LNCAP (cell line): ENCODE results near the gene CSF2.

Source experiments
- TF ChIP-seq, protein P1 (sequence below): fragments of 450-650 bp; IDR thresholded peaks from 2 replicates; pipeline ENCODE4 v1.5.1; 2017; ENCODE audit warnings: mild to moderate bottlenecking

Gene CSF2

DNA sequence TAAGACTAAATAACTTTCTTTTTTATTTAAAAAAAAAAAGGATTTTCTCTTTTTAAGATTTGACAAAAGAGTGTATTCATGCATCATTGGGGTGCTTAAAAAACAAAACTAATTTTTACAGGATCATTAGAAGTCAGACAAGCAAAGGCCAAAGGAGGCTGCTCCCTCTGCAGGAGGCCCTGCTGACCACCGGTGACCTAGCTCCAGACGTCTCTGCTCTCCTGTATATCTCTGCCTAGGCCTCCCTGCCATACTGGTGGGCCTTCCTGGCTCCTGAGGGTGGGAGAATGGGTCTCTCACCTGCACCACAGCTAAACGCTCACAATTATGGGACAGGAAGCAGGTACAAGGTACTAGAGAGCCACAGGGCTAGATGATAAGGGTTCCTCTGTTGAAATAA lies 36.6 kb downstream of the CSF2 start:
- TF ChIP-seq, protein P1, sequence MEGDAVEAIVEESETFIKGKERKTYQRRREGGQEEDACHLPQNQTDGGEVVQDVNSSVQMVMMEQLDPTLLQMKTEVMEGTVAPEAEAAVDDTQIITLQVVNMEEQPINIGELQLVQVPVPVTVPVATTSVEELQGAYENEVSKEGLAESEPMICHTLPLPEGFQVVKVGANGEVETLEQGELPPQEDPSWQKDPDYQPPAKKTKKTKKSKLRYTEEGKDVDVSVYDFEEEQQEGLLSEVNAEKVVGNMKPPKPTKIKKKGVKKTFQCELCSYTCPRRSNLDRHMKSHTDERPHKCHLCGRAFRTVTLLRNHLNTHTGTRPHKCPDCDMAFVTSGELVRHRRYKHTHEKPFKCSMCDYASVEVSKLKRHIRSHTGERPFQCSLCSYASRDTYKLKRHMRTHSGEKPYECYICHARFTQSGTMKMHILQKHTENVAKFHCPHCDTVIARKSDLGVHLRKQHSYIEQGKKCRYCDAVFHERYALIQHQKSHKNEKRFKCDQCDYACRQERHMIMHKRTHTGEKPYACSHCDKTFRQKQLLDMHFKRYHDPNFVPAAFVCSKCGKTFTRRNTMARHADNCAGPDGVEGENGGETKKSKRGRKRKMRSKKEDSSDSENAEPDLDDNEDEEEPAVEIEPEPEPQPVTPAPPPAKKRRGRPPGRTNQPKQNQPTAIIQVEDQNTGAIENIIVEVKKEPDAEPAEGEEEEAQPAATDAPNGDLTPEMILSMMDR = no peak

DNA sequence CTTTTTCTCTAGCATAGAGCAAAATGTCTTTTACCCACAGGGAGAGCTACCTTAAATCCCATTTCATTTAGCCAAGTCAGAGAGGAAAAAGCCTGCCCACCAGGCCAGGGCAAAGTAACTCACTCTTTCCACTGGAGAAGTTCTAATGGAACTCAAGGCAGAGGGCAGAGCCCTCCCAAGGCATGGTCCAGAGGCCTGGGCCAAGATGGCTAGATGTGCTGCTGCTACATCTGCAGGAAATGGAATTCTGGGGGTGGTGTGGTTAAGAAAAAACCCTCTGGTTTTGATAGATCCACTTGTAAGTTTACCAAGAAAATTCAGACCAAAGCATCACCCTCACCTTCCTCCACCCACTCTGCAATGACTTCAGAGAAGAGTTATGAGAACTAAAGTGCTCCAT lies 37.3 kb downstream of the CSF2 start:
- TF ChIP-seq, protein P1 = no peak

DNA sequence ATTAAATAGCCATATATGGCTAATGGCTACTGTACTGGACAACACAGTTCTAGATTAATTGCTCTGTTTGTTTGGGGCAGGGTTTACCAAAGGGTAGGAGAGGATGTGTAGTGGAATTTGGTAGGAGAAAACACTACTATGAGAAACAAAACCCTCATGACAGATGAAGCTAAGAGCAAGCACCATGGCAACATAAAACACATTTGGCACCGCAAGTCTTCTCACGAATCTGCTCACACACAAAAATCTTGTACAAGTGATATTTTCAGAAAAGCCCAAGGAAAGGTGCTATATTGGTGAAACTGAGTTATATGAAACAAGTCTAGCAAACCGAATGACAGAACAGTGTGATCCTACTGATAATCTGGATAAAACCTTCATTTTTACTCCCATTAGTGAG lies 38.5 kb downstream of the CSF2 start:
- TF ChIP-seq, protein P1 = no peak

DNA sequence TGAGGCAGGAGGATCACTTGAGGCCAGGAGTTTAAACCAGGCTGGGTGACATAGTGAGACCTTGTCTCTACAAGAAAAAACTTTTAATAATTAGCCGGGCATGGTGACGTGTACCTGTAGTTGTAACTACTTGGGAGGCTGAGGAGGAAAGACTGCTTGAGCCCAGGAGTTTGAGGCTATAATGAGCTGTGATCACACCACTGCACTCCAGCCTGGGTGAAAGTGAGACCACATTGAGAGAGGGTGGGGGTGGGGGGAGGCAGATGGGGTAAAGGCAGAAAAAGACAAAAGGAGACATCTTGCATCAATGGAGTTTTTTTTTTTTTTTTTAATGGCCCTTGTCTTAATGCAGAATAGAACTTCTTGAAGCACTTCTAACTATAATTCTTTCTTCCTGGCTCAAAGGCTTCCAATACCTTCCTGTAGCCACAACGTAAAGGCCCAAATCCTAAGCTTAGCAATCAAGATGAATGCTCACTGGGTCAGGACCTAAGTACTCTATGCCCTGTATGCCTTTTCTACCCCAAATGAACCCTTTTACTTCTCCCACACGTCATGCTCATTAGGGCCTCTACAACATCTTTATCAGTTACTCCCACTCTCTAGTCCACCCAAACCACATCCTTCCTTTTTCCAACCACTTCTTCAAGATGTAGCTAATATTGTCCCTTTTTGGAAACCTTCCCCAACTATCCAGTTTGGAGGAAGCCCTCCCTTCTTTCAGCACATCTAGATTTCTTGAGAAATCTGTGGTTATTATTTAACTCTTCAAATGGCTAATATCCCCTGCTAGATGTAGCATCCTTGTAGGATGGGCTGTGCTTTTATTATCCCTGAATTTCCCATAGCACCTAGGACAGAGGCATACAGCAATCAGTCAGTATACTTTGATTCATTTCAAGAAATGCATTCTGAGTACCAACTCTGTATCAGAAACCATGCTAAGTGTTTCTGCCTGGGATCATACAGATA lies 40.8 kb downstream of the CSF2 start:
- TF ChIP-seq, protein P1 = no peak

DNA sequence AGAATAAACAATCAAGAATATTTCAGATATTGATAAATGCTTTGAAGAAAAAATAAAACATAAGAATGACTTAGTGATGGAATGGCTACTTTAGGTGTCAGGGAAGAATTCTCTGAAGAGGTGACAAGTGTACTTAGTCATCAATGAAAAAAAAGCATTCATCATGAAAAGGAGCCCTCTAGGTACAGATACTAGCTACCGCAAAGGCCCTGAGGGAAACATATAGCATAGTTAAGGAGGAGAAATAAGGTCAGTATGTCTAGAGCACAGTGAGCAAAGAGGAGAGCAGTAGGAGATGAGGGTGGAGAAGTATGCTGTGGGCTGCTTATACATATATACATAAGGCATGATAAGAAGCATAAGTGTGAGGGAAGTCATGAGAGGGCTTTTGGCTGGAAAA lies 41.8 kb downstream of the CSF2 start:
- TF ChIP-seq, protein P1 = no peak

DNA sequence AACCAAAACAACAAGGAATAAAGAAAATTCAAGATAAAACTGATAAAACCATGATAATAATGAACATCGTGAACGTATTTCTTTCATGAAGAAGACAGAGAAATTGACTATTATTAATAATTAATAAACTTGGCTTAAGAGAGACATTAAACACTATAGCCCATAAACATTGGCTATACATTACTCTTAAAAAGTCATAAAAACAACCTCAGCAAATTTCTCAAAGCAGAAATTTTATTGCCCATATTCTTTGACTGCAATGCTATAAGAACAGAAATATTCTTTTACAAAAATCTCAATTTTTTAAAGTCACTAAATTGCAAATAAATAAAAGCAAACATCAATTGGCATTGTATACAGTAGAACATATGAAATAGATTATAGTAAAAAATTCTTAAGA lies 42.5 kb downstream of the CSF2 start:
- TF ChIP-seq, protein P1 = no peak
